Hematopoietic multipotent progenitor cell treated with erythropoietin and hydrocortisone succinate and interleukin-3 and kit ligand, for 8 days (in vitro differentiated cells): ENCODE results near the gene ARHGAP24.
A peak's percentile ranks its signal among the peaks of the same experiment; 100 is the strongest.
"Not testable (repeated sequence)": the region's sequence is repeated elsewhere in the genome, so short reads cannot be mapped to it uniquely, and the experiment has no call there.

Experiments
- DNase-seq: peaks from one replicate; pipeline ENCODE4 v3.0.0-alpha.2; 2015

ARHGAP24 gene

GRCh38 chr4:85968945-85969819 lies 494.2 kb downstream of the ARHGAP24 start:
- peak; percentile 35 for DNase-seq

- no peak for DNase-seq
Observed at GRCh38 chr4:85970535-85970934, 495.6 kb downstream of the ARHGAP24 start.

DNA sequence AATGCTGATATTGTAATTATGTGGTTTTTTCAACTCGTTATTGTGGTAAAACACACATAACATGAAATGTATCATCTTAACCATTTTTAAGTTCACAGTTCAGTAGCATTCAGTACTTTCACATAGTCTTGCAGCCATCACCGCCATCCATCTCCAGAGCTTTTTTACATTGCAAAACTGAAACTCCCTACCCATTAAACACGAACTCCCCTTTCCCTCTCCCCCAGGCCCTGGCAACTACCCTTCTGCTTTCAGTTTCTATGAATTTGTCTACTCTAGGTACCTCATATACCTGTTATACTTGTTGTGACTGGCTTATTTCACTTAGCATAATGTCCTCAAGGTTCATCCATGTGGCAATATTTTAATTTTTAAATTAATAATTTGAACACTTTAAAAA lies 504.3 kb downstream of the ARHGAP24 start:
- no peak for DNase-seq

- DNase-seq, result no peak
Observed at GRCh38 chr4:85986266-85986665, 511.3 kb downstream of the ARHGAP24 start.

DNA sequence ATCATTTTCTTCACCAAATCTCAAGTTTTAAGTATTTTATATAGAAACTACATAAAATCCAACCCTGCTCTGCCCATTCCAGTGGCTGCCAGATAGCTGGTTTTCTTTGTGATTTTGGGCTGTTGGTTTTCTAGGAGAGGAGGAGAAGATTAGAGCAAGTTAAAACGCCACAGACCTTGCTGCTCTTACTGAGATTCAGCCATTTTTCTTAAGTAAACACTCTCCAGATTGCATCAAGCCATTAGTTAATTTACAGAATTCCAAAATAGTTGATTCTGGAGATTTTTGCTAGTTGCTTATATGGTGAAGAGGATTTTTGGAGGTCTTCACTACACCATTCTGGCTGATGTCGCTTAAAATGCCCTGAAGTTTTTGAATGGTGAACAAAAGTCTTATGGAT lies 518.7 kb downstream of the ARHGAP24 start:
- DNase-seq, result no peak

- no peak for DNase-seq
Observed at GRCh38 chr4:85994576-85994975, 519.6 kb downstream of the ARHGAP24 start.

DNA sequence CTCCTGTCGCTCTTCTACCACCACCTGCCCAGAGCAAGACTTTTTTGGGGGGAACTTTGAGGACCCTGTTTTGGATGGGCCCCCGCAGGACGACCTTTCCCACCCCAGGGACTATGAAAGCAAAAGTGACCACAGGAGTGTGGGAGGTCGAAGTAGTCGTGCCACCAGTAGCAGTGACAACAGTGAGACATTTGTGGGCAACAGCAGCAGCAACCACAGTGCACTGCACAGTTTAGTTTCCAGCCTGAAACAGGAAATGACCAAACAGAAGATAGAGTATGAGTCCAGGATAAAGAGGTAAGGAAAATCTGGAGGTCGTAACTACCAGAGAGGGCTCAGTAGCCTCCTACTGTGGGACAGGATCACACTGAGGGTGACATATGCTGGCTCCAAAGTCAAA lies 520.4 kb downstream of the ARHGAP24 start:
- no peak for DNase-seq

GRCh38 chr4:86001591-86001990 lies 526.6 kb downstream of the ARHGAP24 start:
- DNase-seq, result no peak

- DNase-seq, result no peak
Observed at GRCh38 chr4:86004030-86004429, 529.1 kb downstream of the ARHGAP24 start.

GRCh38 chr4:86006057-86006456 lies 531.1 kb downstream of the ARHGAP24 start:
- no peak for DNase-seq

DNA sequence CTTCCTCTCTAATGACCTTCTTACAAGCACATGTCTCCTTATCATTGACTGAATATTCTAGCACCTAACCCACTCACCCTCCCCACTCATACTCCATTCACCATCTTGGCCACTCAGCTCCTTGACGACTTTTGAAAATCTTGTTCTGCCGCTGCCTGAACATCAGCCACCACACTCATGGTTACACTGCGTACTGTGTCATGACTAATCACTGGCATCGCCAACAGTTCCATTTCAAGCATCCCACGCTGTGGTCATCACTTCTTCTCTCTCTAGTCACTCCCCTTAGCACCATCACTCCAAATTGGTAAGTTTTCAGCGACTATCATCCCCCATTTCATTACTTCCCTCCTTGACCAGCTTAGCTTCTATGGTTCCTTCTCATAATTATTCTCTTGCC lies 532.1 kb downstream of the ARHGAP24 start:
- DNase-seq, result no peak

- no peak for DNase-seq
Observed at GRCh38 chr4:86011117-86011516, 536.2 kb downstream of the ARHGAP24 start.

- no peak for DNase-seq
Observed at GRCh38 chr4:86013621-86014020, 538.7 kb downstream of the ARHGAP24 start.

- DNase-seq, result no peak
Observed at GRCh38 chr4:86014599-86014998, 539.6 kb downstream of the ARHGAP24 start.

DNA sequence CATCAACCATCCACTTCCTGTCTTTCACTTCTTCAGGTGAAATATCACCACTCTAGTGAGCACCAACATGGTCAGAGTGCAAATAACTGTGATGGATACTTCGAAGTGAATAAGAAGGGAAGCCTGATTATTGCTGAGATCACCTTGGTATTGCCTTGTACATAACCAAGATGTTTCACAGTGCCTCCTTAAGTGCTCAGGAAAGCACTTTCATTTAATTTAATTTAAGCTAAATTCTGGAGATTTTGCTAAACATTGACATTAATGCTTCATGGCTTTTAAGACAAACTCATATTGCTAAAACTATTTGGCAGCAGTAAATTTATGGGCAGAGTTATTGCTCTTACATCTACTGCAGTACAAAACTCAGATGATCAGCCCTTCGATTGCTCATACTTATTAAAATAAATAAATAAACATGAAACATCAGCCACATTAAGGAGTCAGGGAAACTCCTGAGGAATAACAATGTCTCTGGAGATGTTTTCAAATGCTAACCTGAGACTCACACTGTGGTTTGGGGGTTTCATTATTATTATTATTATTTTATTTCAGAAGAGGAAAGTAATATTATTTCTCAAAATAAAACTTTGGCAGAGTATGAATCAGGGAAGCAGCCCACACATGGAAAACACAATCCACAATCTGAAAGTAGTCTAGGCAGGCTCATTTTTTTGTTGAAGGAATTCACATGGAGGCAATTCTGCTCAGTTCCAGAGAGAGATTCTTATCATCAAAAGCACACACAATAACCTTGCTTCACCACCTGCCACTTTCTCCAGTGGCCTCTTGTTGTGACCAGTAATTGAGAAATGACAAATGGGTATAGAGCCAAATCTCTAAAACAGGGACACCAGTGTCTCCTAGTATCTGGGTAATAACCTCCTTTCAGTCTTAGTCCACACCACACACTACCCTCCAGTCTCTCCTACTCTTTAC lies 540.7 kb downstream of the ARHGAP24 start:
- DNase-seq, result no peak

GRCh38 chr4:86019362-86019761 lies 544.4 kb downstream of the ARHGAP24 start:
- DNase-seq, result no peak

DNA sequence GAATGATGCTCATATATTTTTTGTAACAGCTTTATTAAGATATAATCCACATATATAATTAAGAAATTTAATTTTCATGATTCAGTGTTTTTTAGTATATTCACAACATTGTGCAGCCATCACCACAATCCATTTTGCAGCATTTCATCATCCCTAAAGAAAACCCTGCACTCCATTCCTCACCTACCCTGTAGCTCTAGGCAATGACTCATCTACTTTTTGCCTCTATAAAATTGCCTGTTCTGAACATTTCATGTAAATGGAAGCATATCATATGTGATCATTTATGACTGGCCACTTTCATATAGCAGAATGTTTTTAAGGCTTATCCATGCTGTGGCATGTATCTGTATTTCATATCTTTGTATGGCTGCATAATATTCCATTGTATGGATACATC lies 545.0 kb downstream of the ARHGAP24 start:
- DNase-seq, result no peak

DNA sequence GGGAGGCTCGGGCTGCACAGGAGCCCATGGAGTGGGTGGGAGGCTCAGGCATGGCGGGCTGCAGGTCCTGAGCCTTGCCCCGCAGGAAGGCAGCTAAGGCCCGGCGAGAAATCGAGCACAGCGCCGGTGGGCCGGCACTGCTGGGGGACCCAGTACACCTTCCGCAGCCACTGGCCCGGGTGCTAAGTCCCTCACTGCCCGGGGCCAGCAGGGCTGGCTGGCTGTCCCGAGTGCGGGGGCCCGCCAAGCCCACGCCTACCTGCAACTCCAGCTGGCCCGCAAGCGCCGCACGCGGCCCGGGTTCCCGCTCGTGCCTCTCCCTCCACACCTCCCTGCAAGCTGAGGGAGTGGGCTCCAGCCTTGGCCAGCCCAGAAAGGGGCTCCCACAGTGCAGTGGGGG lies 546.7 kb downstream of the ARHGAP24 start:
- not testable (repeated sequence) for DNase-seq

- no peak for DNase-seq
Observed at GRCh38 chr4:86026720-86027119, 551.8 kb downstream of the ARHGAP24 start.

GRCh38 chr4:86031927-86032326 lies 557.0 kb downstream of the ARHGAP24 start:
- DNase-seq, result no peak

GRCh38 chr4:86032476-86033022 lies 557.6 kb downstream of the ARHGAP24 start:
- DNase-seq, result no peak

DNA sequence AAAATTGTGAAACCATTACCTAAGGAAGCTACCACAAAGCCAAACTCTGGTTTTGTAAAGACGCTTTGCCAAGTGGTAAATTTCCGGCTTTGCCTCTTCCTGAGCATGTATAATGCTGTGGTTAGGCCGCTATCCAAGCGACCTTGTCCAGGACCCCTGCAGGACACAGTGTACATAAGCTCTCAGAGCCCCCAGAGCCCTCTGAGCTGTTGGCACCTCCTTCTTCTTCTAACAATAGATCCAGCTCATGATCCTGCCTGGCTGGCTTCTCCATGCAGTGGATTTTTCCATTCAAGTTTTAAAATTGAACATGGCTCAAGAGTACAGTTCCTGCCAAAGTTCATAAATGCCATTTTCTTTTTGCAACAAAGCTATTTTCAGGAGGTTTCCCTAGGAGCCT lies 558.2 kb downstream of the ARHGAP24 start:
- no peak for DNase-seq

- DNase-seq, result no peak
Observed at GRCh38 chr4:86034616-86035015, 559.7 kb downstream of the ARHGAP24 start.

DNA sequence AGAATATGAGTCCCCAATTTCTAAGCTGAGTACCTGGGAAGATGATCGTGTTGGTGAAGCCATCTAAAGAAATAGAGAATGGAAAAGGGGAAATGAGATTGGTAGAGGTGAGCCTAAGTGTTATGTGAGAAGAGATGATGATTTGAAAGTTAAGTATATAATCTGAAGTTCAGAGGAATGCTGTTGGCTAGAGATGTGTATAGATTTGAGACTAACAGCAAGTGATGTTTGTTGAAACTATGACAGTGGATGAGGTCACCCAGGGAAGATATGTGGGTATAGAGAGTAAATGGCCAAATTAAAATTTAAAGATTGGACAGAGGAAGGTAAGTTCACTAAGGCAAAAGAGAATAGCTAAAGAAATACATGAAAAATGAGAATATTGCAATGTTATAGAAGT lies 560.7 kb downstream of the ARHGAP24 start:
- DNase-seq, result no peak
